GM20431 (cell line): ENCODE results near the gene GSKIP.
"Not testable (repeated sequence)": the region's sequence is repeated elsewhere in the genome, so short reads cannot be mapped to it uniquely, and the experiment has no call there.

Experiments used
- in situ Hi-C: fragments of 300-500 bp; cut with MseI, MboI; formaldehyde crosslinking; loops from one replicate; pipeline ENCODE4 v1.15.0; 2020; ENCODE audit warnings: low sequenced_read_pairs; ENCODE audit not compliant: unreplicated experiment

GSKIP gene

DNA sequence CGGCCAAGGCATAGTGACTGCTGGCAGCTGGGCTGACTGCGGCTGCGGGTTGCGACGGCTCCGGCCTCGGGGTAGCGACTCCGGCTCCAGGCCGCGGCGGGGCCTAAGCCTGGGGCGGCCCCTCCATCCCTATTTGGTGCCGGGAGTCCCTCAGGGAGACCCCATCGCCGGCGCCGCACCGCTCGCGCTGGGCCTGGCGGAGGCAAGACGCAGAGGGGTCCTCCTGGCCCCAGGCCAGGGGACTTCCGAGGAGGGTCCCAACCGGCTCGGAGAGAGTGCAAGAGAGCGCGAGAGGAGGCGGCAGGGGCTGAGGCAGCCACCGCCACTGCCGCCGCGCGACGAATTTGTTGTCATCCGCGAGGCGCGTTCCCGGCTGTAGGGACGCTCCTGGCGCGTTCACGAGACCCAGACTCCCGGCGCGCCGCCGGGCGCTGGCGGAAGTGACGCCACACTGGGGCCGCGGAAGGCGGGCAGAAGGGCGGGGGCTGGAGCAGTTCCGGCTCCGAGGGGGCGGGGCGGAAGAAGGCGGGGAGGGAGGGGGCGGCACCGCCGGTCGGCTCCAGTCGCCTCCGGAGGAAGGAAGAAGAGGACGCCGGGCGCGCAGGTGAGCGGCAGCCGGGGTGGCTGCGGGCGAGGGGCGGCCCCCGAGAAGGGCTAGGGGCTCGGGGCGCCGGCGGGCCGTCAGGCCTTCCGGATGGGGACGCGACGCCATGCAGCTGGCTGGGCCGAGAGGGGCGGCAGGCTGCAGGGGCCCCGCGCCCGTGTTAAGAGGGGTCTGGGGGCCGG, at the start of gene GSKIP, which contains the start of gene ATG2B:
GSKIP (plus strand) TSS at position 562 of the 786 bp plus-strand sequence. CDS start 18,722 bp downstream, outside the sequence.
ATG2B (minus strand) TSS at position 377 of the 786 bp plus-strand sequence; CDS start at position 12, 365 bp downstream.
- in situ Hi-C loops, result no loop called here

- in situ Hi-C loops, result no loop called here
Measured at GRCh38 chr14:96316087-96316486, 47.2 kb upstream of the GSKIP start.

DNA sequence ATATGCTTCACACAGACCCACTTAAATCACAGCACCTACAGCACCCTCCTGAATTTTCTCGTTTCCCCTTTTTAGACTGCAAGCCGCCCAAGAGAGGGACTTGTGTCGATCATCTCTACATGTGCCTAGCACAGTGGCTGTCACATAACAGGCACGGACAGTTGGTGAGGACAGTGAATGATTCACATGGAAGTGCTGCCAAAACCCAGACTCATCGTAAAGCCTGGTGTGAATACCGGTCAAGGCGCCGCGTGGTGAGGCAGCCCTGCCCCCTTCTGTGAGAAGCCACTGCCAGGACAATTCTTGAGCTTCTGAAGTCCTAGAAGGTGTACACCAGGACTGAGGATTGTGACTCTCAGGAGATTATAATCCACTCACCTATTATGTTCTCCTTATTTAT, 44.5 kb upstream of the GSKIP start:
- in situ Hi-C loops, result no loop called here

GRCh38 chr14:96320605-96321004, 42.7 kb upstream of the GSKIP start:
- in situ Hi-C loops, result no loop called here

DNA sequence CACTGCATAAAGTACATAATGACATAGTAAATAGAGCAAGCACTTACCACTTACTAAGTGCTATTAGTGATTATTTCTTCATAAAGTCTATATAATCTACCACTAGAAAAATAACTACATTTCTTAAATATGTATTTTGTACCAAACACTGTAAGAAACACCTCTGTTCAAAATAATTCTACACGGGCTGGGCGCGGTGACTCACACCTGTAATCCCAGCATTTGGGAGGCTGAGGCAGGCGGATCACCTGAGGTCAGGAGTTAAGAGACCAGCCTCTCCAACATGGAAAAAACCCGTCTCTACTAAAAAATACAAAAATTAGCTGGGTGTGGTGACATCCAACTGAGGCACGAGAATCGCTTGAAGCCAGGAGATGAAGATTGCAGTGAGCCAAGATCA, 39.1 kb upstream of the GSKIP start:
- in situ Hi-C loops, result no loop called here

- in situ Hi-C loops, result no loop called here
Measured at GRCh38 chr14:96338551-96338950, 24.8 kb upstream of the GSKIP start.

DNA sequence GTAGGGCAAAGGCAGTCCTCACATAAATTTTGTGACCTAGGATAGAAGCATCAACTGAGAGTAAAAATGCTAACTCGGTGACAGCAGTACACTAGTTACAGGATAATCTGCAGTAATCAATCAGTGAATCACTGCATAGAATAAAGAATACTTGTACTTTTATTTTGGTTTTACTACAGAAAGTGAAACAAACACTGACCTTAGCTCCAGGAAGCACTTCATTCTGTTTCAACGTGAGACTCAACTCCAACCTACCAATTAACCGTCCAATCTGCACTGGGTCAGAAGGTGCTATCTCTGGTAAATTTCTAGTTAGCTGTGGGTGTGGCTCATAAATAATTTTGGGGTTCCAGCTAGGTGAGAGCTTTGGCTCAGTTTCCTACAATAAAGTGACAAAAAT, 22.0 kb upstream of the GSKIP start:
- in situ Hi-C loops, result no loop called here

DNA sequence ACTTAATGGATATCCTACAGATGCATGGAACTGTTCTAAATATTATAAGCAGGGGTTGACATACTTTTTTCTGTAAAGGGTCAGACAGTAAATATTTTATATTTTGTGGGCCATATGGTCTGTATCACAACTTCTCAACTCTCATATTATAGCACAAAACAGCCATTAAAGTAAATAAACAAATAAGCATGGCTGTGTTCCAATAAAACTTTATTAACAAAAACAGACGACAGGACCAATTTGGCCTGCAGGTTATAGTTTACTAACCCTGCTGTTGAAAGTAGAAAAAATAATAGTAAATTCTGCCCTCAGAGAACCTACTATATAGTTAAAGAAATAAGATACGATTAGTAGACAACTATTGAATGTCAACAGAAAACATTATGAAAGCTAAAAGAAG, 17.7 kb upstream of the GSKIP start:
- in situ Hi-C loops, result no loop called here

DNA sequence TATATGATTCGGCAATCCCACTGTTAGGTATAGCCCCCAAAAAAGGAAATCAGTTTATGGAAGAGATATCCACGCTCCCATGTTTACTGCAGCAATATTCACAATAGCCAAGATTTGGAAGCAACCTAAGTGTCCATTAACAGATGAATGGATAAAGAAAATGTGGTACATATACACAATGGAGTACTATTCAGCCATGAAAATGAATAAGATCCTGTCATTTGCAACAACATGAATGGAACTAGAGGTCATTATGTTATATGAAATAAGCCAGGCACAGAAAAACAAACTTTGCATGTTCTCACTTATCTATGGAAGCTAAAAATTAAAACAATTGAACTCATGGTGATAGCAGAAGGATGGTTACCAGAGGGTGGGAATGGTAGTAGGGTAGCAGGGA, 15.4 kb upstream of the GSKIP start:
- in situ Hi-C loops, result not testable (repeated sequence)

GRCh38 chr14:96349286-96350075, 13.8 kb upstream of the GSKIP start:
- in situ Hi-C loops, result no loop called here

DNA sequence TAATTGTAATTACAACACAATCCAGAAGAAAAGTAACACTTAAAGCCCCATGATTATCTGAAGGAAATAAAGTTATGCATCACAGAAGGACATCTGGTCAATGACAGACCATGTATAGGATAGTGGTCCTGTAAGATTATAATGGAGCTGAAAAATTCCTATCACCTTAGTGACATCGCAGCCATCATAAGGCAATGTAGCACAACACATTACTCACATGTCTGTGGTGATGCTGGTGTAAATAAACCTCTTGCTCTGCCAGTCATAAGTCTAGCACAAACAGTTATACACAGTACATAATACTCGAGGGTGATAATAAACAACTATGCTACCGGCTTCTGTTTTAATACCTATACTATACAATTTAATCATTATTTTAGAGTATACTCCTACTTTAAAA, 11.3 kb upstream of the GSKIP start:
- in situ Hi-C loops, result no loop called here

GRCh38 chr14:96352708-96353107, 10.6 kb upstream of the GSKIP start:
- in situ Hi-C loops, result no loop called here

GRCh38 chr14:96354246-96354645, 9.1 kb upstream of the GSKIP start:
- in situ Hi-C loops, result no loop called here

DNA sequence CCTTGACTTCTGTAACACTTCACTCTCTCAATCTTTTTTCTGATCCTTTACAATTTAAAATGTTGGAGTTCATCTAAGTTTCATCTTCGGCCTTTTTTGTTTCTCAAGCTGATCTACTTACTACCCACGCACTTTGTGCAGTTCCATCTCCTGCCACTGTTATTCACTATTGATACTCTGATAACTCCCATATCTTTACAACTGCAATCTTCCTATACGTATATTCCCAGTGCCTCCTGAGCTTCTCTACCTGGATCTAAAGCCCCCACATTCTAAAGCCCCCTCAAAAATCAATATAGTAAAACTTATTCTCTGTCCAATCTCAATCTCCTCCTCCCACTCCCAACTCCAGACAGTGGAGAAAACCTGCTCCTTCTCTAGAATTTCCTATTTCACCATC, 6.1 kb upstream of the GSKIP start:
- in situ Hi-C loops, result no loop called here

DNA sequence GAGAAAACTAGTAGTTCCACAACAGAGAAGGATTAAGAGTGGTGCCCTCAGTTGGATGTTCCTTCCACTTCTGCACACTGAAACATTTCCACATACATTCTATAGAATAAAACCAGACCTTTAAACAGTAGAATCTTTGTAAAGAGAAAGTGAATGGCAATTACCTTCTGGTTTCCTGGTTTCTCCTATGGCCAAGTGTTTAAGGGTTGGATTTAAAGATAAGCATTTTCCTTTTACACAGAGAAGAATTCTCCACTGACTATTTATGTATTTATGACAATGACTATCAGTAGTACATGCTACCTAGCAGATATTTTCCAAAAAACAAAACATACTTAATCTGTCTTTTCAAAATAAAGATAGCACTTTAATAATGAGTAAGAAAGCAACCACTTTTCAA, 3.4 kb upstream of the GSKIP start:
- in situ Hi-C loops, result no loop called here

GRCh38 chr14:96362071-96362964, 1.0 kb upstream of the GSKIP start:
- in situ Hi-C loops, result no loop called here

- in situ Hi-C loops, result no loop called here
Measured at GRCh38 chr14:96363751-96364336, 518 bp downstream of the GSKIP start.

GRCh38 chr14:96364962-96365361, 1.6 kb downstream of the GSKIP start:
- in situ Hi-C loops, result no loop called here

DNA sequence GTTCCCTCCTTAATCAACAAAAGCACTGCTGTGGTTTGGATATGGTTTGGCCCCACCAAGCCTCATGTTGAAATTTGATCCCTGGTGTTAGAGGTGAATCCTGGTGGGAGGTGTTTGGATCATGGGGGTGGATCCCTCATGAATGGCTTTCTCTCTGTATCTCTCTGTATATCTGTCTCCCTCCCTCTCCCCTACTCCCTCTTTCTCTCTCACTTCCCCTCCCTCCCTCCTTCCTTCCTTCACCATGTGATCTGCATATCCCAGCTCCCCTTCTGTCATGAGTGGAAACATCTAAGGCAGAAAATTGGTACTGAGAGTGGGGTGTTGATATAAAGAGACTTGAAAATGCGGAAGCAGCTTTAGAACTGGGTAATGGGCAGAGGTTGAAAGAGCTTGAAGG, 5.2 kb downstream of the GSKIP start:
- in situ Hi-C loops, result no loop called here

GRCh38 chr14:96370528-96370927, 7.2 kb downstream of the GSKIP start:
- in situ Hi-C loops, result no loop called here
